HUDEP-2 (cell line): ENCODE results near the gene RETSAT.
"Not testable (repeated sequence)": the region's sequence is repeated elsewhere in the genome, so short reads cannot be mapped to it uniquely, and the experiment has no call there.

Source experiments
- DNase-seq, 76 experiments: peaks; one replicate each; lab custom pipeline; 2025; ENCODE audit not compliant: unreplicated experiment in 76 of 76; lab: John Stamatoyannopoulos, UW

RETSAT gene

DNA sequence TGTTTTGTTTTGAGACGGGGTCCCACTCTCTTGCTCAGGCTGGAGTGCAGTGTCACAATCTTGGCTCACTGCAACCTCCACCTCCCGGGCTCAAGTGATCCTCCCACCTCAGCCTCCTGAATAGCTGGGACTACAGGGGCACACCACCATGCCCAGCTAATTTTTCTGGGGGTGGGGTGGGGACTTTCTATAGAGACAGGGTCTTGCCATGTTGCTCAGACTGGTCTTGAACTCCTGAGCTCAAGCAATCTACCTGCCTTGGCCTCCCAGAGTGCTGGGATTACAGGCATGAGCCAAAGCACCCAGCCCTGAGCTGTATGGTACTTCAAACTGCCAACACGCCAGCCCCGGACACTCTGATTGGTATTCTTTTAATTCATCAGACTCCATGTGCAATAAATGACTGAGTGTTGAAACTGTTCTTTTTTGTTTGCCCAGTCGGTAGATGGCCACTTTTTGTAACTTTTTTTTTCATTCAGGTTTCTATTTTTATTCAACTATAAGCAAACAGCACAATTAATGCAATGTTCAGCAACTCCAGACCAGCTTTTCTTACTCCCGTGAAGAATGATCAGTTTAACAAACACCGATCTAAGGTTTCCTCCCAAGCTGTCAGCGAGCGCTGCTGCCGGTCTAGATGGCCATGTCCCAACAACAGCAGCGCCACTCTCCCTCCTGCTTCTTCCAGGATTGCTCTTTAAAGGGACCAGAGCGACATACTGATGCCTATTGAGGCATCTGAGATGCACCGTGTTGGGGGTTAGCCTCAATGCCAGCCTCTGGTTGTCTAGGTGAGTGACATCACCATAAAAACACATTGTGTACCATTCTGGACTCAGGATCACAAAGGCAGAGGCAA lies 14.1 kb downstream of the RETSAT start:
- DNase-seq, result no peak

DNA sequence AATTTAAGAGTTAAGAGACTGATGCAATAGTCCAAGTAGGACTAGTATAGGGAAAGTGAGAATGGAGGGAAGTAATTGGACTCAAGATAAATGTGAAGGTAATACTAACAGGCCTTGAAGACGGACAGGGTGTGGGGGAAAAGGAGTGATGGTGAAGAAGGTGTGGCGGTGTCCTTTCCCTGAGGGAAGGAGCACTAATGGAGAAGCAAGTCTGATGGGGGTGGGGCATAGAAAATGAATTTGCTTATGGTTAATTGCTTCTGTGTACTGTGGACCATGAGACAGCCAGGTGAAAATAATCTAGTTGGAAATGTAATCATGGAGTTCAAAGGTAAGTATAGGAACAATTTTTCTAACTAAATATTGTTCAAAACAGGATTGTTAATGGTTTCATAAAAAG lies 19.4 kb downstream of the RETSAT start:
- no peak for DNase-seq

DNA sequence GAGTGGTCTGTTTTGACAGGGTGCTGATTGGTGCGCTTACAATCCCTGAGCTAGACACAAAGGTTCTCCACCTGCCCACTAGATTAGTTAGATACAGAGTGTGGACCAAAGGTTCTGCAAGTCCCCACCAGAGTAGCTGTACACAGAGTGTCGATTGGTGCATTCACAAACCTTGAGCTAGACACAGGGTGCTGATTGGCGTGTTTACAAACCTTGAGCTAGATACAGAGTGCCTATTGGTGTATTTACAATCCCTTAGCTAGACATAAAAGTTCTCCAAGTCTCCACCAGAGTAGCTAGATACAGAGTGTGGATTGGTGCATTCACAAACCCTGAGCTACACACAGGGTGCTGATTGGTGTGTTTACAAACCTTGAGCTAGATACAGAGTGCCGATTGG lies 20.5 kb downstream of the RETSAT start:
- DNase-seq, result not testable (repeated sequence)

DNA sequence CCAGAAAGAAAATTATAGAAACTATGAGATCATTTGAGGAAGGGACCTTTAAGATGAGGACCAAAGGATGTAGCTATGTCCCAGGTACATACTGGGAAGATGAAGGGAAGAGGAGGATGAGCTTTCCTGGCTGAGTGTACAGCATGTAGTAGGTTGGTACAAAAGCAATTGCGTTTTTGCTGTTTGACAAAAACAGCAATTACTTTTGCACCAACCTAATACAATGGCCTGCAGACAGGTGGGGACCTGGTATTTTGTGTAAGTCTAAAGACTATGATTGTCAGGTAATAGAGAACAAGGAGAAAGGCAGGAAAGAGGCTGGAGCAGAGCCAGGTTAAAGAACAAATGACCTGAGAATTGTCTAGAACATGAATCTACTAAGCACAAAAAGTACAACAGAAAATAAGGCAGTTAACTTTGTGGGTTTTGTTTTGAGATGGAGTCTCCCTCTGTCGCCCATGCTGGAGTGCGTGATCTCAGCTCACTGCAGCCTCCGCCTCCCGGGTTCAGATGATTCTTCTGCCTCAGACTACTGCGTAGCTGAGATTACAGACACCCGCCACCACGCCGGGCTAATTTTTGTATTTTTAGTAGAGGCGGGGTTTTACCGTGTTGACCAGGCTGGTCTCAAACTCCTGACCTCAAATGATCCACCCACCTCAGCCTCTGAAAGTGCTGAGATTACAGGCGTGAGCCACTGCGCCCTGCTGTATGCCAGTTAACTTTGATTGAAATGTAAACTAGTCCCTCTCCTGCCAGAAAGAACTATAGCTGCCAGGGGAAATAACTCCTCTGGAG lies 23.3 kb downstream of the RETSAT start:
- DNase-seq, result no peak

DNA sequence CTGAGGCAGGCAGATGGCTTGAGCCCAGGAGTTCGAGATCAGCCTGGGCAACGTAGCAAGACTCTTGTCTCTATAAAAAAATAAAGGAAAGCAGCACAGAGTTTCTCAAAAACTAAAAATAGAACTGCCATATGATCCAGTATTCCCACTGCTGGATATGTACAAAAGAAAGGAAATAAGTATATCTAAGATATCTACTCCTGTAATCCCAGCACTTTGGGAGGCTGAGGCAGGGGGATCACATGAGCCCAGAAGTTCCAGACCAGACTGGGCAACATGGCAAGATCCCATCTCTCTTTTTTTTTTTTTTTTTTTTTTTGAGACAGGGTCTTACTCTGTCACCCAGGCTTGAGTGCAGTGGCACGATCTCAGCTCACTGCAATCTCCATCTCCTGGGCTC lies 24.6 kb downstream of the RETSAT start:
- not testable (repeated sequence) for DNase-seq

DNA sequence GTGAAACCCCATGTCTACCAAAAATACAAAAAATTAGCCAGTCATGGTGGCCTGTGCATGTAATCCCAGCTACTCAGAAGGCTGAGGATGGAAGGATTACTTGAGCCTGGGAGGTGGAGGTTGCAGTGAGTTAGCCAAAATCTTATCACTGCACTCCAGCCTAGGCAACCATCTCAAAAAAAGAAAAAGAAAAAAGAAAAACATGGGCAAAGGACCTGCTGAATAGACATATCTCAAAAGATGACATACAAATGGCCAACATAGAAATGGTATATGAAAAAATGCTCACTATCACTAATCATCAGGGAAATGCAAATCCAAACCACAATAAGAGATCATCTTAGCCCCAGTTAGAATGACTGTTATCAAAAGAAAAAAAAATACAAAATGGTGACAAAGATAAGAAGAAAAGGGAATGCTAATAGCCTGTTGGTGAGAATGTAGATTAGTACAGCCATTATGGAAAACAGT lies 25.1 kb downstream of the RETSAT start:
- peak in 9 of 76 experiments; percentile 4 to 42 (median 20) for DNase-seq

DNA sequence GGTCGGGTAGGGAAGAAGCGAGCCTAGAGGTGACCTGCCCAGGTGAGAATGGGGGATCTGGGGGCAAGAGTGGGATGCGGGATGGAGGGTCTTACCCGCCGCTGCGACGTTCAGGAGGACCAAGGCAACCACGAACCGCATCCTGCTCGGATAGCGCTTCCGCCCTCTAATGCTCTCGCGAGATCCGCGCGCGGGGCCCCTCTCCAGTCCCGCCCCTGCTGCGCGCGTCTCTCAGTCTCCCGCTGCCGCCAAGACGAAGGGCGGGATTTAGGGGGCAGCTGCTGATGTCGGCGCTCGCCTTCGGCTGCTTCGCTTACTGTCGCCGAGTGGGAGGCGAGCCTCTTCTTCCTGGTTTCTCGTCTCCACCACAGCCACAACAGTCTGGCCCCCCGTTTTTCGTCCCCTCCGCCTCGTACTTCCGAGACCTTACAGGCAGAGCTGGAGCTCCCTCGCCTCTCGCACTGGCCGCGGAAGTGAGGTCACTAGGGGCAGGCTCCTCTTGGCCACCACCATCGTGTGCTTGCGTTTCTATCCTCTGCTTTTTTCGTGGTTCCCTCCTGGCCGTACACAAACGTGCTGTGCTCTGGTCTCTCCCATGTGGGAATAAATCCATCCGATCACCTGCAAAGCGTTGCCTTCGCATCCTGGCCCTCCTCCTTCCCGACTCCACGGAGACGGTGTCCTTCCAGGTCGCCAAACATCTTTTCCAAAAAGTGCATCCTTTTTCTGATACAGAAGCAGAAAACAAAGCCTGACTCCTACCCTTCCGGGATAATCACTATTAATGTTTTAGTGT lies 26.3 kb downstream of the RETSAT start, which contains the start of gene TGOLN2:
Gene TGOLN2 (minus strand): TSS at position 168 of the 796 bp plus-strand sequence. CDS start 27 bp downstream, at position 141.
- peak in 75 of 76 experiments; percentile 13 to 90 (median 80) for DNase-seq

DNA sequence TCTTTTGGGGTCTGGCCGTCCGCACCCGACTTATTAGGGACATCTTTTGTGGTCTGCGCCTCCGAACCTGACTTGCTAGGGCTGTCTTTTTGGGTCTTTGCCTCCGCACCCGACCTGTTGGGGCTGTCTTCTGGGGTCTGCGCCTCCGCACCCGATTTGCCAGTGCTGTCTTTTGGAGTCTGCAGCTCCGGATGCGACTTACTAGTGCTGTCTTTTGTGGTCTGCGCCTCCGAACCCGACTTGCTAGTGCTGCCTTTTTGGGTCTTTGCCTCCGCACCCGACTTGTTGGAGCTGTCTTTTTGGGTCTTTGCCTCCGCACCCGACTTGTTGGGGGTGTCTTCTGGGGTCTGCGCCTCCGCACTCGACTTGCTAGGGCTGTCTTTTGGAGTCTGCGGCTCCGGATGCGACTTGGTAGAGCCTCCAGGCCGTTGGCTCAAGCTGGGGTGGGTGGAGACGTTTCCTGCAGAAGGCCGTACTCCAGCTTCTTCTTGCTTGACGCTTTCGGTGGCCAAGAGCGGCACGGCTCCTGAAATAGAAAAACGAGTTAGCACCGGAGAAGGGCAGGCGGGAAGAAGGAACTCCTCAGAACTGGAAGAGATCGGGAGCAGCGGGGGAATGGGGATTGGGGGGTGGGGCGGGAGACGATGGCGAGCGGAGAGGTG lies 27.0 kb downstream of the RETSAT start:
- DNase-seq, result peak in 26 of 76 experiments; percentile 5 to 52 (median 26)

DNA sequence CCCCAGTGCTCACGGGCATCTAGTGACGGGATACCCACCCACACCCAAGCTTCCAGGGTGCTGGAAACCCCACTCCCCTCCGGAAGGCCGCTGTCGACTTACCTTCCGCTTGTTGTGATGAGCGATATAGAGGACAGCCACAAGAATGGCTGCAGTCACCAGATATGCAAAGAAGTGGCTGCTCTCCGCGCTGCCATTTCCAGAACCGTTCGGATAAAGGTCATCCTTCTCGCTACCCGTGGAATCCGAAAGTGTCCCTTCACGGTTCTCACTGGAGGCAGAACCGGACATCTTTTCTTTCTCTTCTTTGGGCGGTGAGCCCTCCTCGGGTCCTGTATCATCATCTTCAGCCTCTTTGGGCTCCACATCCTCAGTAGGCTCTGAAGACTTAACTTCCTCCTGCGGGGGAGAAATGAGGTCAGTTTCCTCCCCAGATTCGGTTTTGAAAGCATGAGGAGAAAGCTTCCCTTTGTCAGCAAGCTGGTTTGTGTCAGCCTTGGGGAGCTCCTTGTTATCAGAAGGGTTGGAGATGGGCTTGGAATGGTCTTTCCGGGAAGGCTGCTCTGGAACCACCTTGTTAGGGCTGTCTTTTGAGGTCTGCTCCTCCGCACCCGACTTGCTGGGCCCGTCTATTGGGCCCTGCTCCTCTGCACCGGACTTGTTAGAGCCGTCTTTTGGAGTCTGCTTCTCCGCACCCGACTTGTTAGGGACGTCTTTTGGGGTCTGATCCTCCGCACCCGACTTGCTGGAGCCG lies 27.7 kb downstream of the RETSAT start:
- peak in 18 of 76 experiments; percentile 9 to 42 (median 25) for DNase-seq

DNA sequence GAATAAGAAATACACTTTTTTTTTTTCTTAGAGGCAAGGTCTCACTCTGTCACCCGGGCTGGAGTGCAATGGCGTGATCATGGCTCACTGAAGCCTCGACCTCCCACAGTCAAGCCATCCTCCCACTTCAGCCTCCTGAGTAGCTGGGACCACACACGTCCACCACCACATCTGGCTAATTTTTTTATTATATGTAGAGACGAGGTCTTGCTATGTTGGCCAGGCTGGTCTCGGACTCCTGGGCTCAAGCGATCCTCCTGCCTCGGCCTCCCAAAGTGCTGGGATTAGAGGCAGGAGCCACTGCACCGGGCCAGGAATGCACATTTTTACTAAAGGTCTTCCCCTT lies 28.9 kb downstream of the RETSAT start:
- no peak for DNase-seq

DNA sequence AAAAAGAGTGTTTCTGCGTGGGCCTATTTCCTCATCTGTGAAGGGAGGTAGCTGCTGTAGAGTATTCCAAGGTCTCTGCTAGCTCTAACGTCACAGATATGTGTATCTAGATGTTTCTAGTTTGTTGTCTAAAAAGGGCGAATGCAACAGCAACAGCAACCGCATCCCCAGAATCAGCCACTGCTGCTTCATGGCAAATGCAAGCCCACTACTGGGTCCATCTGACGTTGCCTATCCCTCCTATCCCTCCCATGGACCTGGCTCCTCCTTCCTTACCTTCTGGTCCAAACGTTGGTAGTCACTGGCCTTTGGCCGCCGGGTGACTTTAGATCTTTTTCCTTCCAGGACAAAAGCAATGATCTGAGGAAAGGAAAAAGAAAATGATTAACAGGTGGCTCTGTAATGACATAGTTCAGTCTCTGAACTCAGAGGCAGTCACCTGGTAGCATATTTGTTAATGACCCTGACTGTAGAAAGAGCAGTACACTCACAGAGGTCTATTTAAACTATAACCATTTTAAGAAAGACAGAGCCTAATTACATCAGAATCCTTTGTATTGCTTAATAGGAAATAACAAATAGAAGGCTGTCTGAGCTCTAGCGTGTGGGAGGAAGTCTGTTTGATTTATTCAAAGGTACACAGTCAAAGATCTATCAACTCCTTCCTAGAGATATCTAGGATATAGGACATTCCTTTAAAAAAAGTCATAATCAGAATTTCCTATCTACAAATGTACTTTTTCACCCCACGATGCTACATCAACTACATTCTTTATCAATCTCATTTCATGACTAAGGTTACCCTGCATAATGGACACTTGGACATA lies 29.5 kb downstream of the RETSAT start:
- no peak for DNase-seq

DNA sequence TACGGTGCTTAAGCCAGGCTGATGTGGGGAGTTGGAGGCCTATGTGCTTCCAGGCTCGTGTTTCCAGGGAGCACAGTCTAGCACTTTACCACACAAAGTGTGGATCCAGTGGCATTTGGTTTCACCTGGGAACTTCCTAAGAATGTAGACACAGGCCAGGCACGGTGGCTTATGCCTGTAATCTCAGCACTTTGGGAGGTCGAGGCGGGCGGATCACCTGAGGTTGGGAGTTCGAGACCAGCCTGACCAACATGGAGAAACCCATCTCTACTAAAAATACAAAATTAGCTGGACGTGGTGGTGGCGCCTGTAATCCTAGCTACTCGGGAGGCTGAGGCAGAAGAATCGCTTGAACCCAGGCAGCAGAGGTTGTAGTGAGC lies 30.4 kb downstream of the RETSAT start:
- DNase-seq, result not testable (repeated sequence)

DNA sequence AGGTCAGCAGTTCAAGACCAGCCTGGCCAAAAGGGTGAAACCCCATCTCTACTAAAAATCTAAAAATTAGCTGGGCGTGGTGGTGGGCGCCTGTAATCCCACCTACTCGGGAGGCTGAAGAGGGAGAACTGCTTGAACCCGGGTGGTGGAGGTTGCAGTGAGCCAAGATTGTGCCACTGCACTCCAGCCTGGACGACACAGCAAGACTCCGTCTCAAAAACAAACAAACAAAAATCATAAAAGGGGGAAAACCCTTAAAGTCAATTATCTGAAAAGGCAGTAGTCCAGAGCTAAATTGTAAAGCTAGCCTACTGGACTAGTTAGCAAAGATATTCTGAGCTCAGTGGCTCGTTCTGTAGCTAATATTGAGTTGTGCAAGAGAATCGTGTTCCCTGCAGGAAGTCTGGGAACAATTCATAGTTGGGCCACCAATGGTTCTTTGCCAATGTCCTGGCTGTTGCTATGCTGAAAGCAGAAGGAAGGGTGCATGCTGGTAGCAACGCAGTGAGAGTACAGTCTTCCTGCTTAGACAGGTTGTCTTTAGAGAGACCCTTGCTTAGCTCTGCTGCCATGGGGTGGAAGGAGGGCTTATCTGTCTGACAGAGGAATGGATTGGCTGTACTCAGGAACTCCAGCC lies 30.9 kb downstream of the RETSAT start:
- DNase-seq, result no peak

DNA sequence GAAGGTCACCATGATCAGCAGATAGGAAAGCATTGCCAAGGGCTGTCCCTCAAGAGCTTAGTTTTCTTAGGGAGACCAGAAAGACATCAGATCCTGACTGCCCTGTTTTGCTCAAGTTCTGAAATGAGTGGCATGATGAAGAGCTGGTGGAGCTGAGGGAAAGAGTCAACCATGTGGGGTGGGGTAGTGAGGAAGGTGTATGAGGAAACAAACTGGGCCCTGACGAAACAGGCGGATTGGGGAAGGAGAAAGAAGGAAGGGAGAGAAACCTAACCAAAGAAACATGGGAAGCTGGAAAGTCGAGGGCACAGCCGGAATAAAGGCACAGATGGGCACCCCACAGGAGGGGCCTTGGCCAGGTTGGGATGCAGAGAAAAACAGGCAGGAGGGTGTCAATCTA lies 34.5 kb downstream of the RETSAT start:
- DNase-seq, result no peak

DNA sequence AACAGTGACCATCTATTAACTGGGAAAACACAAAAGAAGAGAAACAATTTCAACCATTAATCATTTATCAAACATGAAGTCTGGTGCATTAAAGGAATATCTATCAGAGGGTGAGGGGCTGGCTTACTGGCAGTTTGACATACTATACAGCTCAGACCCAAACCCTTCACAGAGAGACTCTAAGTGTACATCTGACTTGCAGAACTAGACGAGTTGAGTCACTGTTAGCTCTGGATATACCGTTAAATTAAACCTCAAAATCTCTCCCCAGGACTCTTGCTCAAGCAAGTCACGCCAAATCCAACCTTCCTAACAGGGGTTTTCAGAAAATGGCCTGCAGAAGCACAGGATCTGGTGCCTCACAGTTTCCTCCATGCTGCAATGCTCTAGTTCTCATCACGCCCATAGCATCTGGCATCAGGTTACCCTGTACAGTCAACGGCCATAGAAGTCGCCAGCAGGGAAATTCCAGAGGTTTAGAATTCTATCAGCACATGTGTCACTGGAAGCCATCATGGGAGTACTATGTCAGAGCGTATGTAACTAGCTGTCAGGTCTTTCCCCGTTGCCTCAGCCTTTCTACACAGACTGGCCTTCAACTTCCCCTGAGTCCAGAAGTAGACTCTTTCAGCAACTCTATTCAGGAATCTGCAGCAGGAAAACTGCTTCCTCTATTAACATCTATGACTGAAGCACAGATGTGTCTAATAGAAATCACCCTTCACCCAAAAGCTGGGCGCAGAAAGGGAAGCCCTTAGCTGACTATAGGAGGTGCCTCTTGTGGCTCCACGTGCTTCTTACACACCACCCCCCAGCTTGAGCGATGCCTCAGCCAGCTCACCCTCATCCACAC lies 35.9 kb downstream of the RETSAT start:
- DNase-seq, result no peak

DNA sequence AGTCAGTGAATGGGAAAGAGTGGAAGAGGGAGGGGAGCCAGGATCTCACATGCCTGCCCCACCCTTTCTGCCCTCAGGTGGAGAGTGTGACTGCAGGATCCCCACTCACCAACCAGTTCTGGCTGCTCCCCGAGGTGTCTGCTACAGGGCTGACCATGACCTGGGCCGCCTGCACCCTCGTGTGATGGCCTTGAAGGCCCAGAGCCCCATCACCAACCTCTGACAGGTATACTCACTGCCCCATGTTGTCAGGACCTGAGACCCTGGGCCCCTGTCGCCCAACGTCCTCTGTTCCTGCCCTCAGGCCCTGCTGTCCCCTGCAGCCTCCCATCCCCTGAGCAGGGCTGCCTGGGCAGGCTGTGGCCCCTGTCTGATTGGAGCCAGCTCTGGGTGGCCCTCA lies 38.4 kb downstream of the RETSAT start:
- not testable (repeated sequence) for DNase-seq

DNA sequence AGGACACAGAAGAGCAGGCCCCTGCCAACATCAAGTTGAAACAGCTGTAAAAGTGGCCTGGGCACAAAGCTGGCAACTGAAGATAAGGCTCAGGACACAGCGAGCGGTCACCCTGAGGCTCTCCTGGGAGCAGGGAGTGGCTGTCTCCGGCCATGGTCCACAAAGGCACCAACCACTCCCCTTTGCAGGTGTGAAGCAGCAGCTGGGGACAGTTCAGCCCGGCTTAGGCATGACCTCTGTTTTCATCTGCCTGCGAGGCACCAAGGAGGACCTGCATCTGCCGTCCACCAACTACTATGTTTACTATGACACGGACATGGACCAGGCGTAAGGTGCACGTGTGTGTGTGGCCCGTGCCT lies 39.5 kb downstream of the RETSAT start:
- peak in 1 of 76 experiments; percentile 9 for DNase-seq
